K562 (cell line): ENCODE results near the gene LRGUK. TPM values are rescaled to one million over a fixed set of nuclear protein-coding genes. Genes with fewer than 3 reads are reported as not detected.

ENCODE experiments used
- AFF1 ChIP-seq, 2 experiments: fragments of 450-650 bp; IDR thresholded peaks; 2 replicates each; pipeline ENCODE4 v1.6.1; 2018; ENCODE audit warnings: mild to moderate bottlenecking in 2 of 2, low read depth in 1 of 2; ENCODE audit not compliant: partially characterized antibody in 2 of 2
- CBX2 ChIP-seq: fragments of 200-600 bp; sonication (generic); IDR thresholded peaks from one replicate; pipeline ENCODE4 v1.6.1; 2012; ENCODE audit warnings: mild to moderate bottlenecking, low read length, inconsistent platforms; ENCODE audit not compliant: insufficient read depth, poor library complexity, severe bottlenecking
- CREM ChIP-seq: IDR thresholded peaks from 2 replicates; pipeline ENCODE4 v1.6.1; 2014; ENCODE audit warnings: antibody characterized with exemption, low read depth
- ESRRB ChIP-seq: fragments of 250-450 bp; sonication (Bioruptor Pico); IDR thresholded peaks from 2 replicates; pipeline ENCODE4 v1.5.0; 2020; ENCODE audit warnings: mild to moderate bottlenecking, moderate library complexity, borderline replicate concordance
- SIN3A ChIP-seq, 2 experiments: fragments of 150-350 bp in 1 of 2; IDR thresholded peaks; 2 replicates each; pipeline ENCODE4 v1.6.1; 2011 to 2016; ENCODE audit warnings: borderline replicate concordance in 2 of 2, low read depth in 2 of 2, low read length in 2 of 2, mild to moderate bottlenecking in 2 of 2, moderate library complexity in 2 of 2; ENCODE audit not compliant: control insufficient read depth in 1 of 2
- U2AF2 ChIP-seq: fragments of 200-400 bp; formaldehyde crosslinking; optimal IDR thresholded peaks from 2 replicates; pipeline ENCODE3; 2017; ENCODE audit warnings: low read depth, mild to moderate bottlenecking, low read length
- polyA plus RNA-seq, 8 experiments: library from polyadenylated mRNA; depleted of rRNA in 4 of 8; stranded (reverse) in 5 of 8; unstranded in 3 of 8; fragments of >200 nt; fragmentation: Nextera tagmentation in 2 of 8; fragmentation: Illumina TruSeq in 1 of 8; extraction: Ambion mirVana in 2 of 8; extraction: Trizol in 1 of 8; gene quantifications; 2 replicates each; pipeline versions ENCODE4 v1.2.1 to v1.2.3, GENCODE V29; 2011 to 2014; ENCODE audit warnings: inconsistent platforms in 1 of 8, missing spikeins in 1 of 8
- total RNA-seq, 7 experiments: library from RNA; depleted of rRNA in 6 of 7; stranded (reverse); fragments of >200 nt in 6 of 7; fragmentation: Illumina TruSeq in 2 of 7; extraction: Trizol in 2 of 7; gene quantifications; 2 replicates each; pipeline versions ENCODE4 v1.2.1 to v1.2.3, GENCODE V29; 2011 to 2021; ENCODE audit warnings: low replicate concordance in 1 of 7

Gene LRGUK
- total and polyA plus RNA-seq, 9 of the 15 experiments (the other 6 are each of a cell fraction or from before 2014, with no cell fraction given), result 0.04 to 0.33 (median 0.18) TPM

GRCh38 chr7:134126966-134127848, at the start of gene LRGUK (continued):
- TF ChIP-seq ESRRB, result no peak
- TF ChIP-seq U2AF2, result no peak
- TF ChIP-seq SIN3A (IDR thresholded peaks at IDR 0.05; ENCODE audit: borderline replicate concordance in 2 of 2, control insufficient read depth in 1 of 2, low read depth in 2 of 2, low read length in 2 of 2), result peak; percentile 76 to 98; a peak in 3 of 4 replicates
- TF ChIP-seq AFF1 (IDR thresholded peaks at IDR 0.05; ENCODE audit: low read depth in 1 of 2, partially characterized antibody in 2 of 2), result peak in 1 of 2 experiments; percentile 83
- TF ChIP-seq CREM, result peak; percentile 60; the same call in 1 of the 2 replicates
- no peak for TF ChIP-seq CBX2
- TF ChIP-seq, all 486 proteins: peak for 78
